ENCODE results near the gene ATAD5.
A peak's percentile ranks its signal among the peaks of the same experiment; 100 is the strongest.
"Not testable (repeated sequence)": the region's sequence is repeated elsewhere in the genome, so short reads cannot be mapped to it uniquely, and the experiment has no call there.

ATAD5 gene

DNA sequence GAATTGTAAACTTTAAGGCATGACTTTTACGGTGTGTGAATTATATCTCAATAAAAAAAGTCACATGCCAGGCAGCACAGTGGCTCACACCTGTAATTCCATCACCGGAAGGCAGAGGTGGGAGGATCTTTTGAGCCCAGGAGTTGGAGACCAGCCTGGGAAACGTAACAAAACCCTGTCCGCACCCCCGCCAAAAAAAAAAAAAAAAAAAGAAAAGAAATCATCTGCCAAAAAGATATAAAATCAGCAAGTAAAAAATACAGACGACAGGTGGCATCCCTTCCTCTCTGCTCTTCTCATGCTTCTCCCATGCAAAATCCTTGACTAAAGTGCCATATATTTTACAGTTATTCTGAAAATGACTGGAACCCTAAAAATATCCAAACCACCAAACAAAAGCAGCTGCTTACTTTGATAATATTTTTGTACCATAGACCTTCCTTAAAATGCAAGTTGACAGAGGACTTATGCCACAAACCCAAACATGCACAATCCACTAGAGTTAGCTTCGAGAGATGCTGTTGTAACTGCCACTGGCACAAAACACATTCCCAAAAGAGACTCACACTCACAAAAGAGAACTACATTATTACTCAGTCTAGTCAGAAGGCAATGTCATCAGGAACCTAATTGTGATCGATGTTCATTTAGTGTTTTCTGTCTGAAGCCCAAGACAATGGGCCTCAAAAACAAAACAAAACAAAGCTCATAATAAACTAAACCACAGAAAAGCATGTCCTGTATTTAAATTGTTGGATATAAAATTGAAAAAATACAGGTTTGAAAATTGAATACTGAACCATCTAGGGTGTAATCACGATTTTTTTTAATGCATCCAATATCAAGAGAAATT, 9.7 kb upstream of the ATAD5 start:
- no peak overlapping the region for H3K4me3 ChIP-seq (ENCODE audit: low read depth, low read length)
- ChIA-PET POLR2A (interaction anchor here (0.6 to 1.2 kb wide), 3 partner anchors 9 to 481 kb away, joined by 3 to 4 read pairs (median 3); partner anchors contain the start of gene ATAD5), CTCF (interaction anchor here (1.3 kb wide), 2 partner anchors 10 to 265 kb away, joined by 3 to 4 read pairs; no protein-coding TSS in a partner anchor)
- peak overlapping the region; percentile 32; the same call in 1 of the 2 replicates for H3K27ac ChIP-seq (ENCODE audit: extremely low read depth, low read depth, low read length)
- H3K36me3 ChIP-seq (ENCODE audit: control insufficient read depth in 2 of 2, insufficient read depth in 1 of 2, low read length in 2 of 2): peaks cover 0 to 6% of the 10 kb centered on the region in 2 experiments; a peak in 2 of 3 replicates
- H3K9me3 ChIP-seq (ENCODE audit: control insufficient read depth, insufficient read depth, low read depth, low read length): no peaks in the 10 kb centered on the region
- H3K4me1 ChIP-seq (ENCODE audit: control insufficient read depth, insufficient read depth, low read length): peaks cover 22% of the 10 kb centered on the region
- TF ChIP-seq ZNF23 (tag by site-specific recombination; IDR thresholded peaks at IDR 0.05; ENCODE audit: borderline replicate concordance) (no peak), ZNF600 (tag by site-specific recombination; IDR thresholded peaks at IDR 0.05) (peak; percentile 36; the same call in 1 of the 2 replicates), ZNF501 (tag by site-specific recombination; IDR thresholded peaks at IDR 0.05) (no peak), ZNF664 (tag by site-specific recombination; IDR thresholded peaks at IDR 0.05) (peak; percentile 97), ZNF274 (IDR thresholded peaks at IDR 0.05; ENCODE audit: low read length) (no peak), ZNF274 (tag by site-specific recombination; IDR thresholded peaks at IDR 0.05; ENCODE audit: borderline replicate concordance) (no peak), ZNF747 (tag by site-specific recombination; IDR thresholded peaks at IDR 0.05) (no peak), ZNF366 (tag by site-specific recombination; conservative IDR thresholded peaks at IDR 0.05) (0 out of 2 replicates have a peak, but pooled peaks have one; percentile 34), EGR2 (tag by site-specific recombination; IDR thresholded peaks at IDR 0.05; ENCODE audit: low read depth) (0 out of 2 replicates have a peak, but pooled peaks have one; percentile 6), ZNF335 (tag by site-specific recombination; conservative IDR thresholded peaks at IDR 0.05) (0 out of 2 replicates have a peak, but pooled peaks have one; percentile 40), ZNF157 (tag by site-specific recombination; IDR thresholded peaks at IDR 0.05) (no peak), ZBTB17 (tag by site-specific recombination; IDR thresholded peaks at IDR 0.05) (peak; percentile 62), ZBTB20 (tag by site-specific recombination; IDR thresholded peaks at IDR 0.05) (peak; percentile 70), MZF1 (tag by site-specific recombination; IDR thresholded peaks at IDR 0.05; ENCODE audit: borderline replicate concordance) (no peak), ZNF624 (tag by site-specific recombination; IDR thresholded peaks at IDR 0.05) (no peak), HOXA7 (CRISPR knock-in tag; IDR thresholded peaks at IDR 0.05; ENCODE audit: borderline replicate concordance) (no peak), FEZF1 (tag by site-specific recombination; IDR thresholded peaks at IDR 0.05) (peak; percentile 67; the same call in 1 of the 2 replicates)
- TF ChIP-seq, protein P1, sequence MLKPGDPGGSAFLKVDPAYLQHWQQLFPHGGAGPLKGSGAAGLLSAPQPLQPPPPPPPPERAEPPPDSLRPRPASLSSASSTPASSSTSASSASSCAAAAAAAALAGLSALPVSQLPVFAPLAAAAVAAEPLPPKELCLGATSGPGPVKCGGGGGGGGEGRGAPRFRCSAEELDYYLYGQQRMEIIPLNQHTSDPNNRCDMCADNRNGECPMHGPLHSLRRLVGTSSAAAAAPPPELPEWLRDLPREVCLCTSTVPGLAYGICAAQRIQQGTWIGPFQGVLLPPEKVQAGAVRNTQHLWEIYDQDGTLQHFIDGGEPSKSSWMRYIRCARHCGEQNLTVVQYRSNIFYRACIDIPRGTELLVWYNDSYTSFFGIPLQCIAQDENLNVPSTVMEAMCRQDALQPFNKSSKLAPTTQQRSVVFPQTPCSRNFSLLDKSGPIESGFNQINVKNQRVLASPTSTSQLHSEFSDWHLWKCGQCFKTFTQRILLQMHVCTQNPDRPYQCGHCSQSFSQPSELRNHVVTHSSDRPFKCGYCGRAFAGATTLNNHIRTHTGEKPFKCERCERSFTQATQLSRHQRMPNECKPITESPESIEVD (tag by site-specific recombination; IDR thresholded peaks at IDR 0.05): peak; percentile 63; the same call in 1 of the 2 replicates
- TF ChIP-seq, protein P2, sequence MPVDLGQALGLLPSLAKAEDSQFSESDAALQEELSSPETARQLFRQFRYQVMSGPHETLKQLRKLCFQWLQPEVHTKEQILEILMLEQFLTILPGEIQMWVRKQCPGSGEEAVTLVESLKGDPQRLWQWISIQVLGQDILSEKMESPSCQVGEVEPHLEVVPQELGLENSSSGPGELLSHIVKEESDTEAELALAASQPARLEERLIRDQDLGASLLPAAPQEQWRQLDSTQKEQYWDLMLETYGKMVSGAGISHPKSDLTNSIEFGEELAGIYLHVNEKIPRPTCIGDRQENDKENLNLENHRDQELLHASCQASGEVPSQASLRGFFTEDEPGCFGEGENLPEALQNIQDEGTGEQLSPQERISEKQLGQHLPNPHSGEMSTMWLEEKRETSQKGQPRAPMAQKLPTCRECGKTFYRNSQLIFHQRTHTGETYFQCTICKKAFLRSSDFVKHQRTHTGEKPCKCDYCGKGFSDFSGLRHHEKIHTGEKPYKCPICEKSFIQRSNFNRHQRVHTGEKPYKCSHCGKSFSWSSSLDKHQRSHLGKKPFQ (tag by site-specific recombination; IDR thresholded peaks at IDR 0.05): peak; percentile 69; the same call in 1 of the 2 replicates
- TF ChIP-seq, protein P3, sequence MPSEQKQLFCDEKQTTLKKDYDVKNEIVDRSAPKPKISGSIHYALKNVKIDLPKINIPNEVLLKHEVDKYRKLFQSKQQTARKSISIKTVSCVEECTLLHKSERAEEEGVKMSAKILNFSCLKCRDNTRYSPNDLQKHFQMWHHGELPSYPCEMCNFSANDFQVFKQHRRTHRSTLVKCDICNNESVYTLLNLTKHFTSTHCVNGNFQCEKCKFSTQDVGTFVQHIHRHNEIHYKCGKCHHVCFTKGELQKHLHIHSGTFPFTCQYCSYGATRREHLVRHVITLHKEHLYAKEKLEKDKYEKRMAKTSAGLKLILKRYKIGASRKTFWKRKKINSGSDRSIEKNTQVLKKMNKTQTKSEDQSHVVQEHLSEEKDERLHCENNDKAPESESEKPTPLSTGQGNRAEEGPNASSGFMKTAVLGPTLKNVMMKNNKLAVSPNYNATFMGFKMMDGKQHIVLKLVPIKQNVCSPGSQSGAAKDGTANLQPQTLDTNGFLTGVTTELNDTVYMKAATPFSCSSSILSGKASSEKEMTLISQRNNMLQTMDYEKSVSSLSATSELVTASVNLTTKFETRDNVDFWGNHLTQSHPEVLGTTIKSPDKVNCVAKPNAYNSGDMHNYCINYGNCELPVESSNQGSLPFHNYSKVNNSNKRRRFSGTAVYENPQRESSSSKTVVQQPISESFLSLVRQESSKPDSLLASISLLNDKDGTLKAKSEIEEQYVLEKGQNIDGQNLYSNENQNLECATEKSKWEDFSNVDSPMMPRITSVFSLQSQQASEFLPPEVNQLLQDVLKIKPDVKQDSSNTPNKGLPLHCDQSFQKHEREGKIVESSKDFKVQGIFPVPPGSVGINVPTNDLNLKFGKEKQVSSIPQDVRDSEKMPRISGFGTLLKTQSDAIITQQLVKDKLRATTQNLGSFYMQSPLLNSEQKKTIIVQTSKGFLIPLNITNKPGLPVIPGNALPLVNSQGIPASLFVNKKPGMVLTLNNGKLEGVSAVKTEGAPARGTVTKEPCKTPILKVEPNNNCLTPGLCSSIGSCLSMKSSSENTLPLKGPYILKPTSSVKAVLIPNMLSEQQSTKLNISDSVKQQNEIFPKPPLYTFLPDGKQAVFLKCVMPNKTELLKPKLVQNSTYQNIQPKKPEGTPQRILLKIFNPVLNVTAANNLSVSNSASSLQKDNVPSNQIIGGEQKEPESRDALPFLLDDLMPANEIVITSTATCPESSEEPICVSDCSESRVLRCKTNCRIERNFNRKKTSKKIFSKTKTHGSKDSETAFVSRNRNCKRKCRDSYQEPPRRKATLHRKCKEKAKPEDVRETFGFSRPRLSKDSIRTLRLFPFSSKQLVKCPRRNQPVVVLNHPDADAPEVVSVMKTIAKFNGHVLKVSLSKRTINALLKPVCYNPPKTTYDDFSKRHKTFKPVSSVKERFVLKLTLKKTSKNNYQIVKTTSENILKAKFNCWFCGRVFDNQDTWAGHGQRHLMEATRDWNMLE (tag by site-specific recombination; conservative IDR thresholded peaks at IDR 0.05; ENCODE audit: low read depth): no peak
- TF ChIP-seq, protein P4, sequence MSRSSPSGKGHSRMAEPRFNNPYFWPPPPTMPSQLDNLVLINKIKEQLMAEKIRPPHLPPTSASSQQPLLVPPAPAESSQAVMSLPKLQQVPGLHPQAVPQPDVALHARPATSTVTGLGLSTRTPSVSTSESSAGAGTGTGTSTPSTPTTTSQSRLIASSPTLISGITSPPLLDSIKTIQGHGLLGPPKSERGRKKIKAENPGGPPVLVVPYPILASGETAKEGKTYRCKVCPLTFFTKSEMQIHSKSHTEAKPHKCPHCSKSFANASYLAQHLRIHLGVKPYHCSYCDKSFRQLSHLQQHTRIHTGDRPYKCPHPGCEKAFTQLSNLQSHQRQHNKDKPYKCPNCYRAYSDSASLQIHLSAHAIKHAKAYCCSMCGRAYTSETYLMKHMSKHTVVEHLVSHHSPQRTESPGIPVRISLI (tag by site-specific recombination; IDR thresholded peaks at IDR 0.05): no peak

DNA sequence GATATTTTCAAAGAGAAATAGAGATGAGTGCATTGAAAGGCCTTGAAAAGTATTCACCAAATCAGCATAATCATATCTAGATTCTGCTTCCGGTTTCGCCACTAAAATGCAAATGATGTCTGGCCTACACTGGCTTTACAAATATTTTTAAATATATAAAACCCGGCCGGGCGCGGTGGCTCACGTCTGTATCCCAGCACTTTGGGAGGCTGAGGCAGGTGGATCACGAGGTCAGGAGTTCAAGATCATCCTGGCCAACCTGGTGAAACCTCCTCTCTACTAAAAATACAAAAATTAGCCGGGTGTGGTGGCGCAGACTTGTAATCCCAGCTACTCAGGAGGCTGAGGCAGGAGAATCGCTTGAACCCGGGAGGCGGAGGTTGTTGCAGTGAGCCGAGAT, 8.8 kb upstream of the ATAD5 start:
- not testable (repeated sequence) for H3K9me3 ChIP-seq (ENCODE audit: control insufficient read depth, insufficient read depth, low read depth, low read length); H3K27ac ChIP-seq (ENCODE audit: extremely low read depth, low read depth, low read length); H3K36me3 ChIP-seq (ENCODE audit: control insufficient read depth in 2 of 2, insufficient read depth in 1 of 2, low read length in 2 of 2); H3K4me3 ChIP-seq (ENCODE audit: low read depth, low read length)
- peaks cover 22% of the 10 kb centered on the region for H3K4me1 ChIP-seq (ENCODE audit: control insufficient read depth, insufficient read depth, low read length)
- ChIA-PET CTCF (interaction anchor here (1.4 kb wide), 1 partner anchor 719 kb away, joined by 3 read pairs; no protein-coding TSS in a partner anchor), POLR2A (interaction anchor here (1.1 to 1.2 kb wide), 2 partner anchors 8 to 347 kb away, joined by 3 read pairs; partner anchors contain the start of gene ATAD5)
